Measurements from ENCODE around the gene HDAC4.

Gene HDAC4

GRCh38 chr2:239092571-239093294, 308.1 kb downstream of the HDAC4 start:
- peaks cover 0 to 27% (median 18%) of the 10 kb centered on the region in 10 experiments; a peak in 17 of 20 replicates for H3K4me1 ChIP-seq
- H3K9ac ChIP-seq = peak overlapping the region in 5 of 11 experiments; percentile 2 to 32 (median 15); a peak in 3 of 22 replicates
- no peak overlapping the region; a peak in 1 of 22 replicates for H3K27ac ChIP-seq
- no peaks in the 10 kb centered on the region for H3K9me3 ChIP-seq (replicated peaks in 1 of 11)
- H3K4me3 ChIP-seq = peak overlapping the region in 1 of 10 experiments; percentile 19; a peak in 1 of 20 replicates
- TF ChIP-seq Cebpa-rat (IDR thresholded peaks at IDR 0.05) = peak in 1 of 11 experiments; percentile 66; a peak in 1 of 22 replicates
- H4K20me1 ChIP-seq = peaks cover 0 to 69% (median 7%) of the 10 kb centered on the region in 11 experiments; a peak in 12 of 22 replicates
- no peaks in the 10 kb centered on the region for H3K27me3 ChIP-seq
- H3K4me2 ChIP-seq = peak overlapping the region; percentile 14 to 82 (median 67); a peak in 19 of 22 replicates
- H3K36me3 ChIP-seq = peaks cover 8 to 83% (median 48%) of the 10 kb centered on the region in 11 experiments; a peak in 20 of 22 replicates

- H3K27ac ChIP-seq = no peak overlapping the region
- no peak for TF ChIP-seq Cebpa-rat (IDR thresholded peaks at IDR 0.05)
- H3K9ac ChIP-seq = no peak overlapping the region
- H3K4me1 ChIP-seq = peaks cover 0 to 27% (median 18%) of the 10 kb centered on the region in 10 experiments; a peak in 17 of 20 replicates
- no peak overlapping the region for H3K4me2 ChIP-seq
- peaks cover 7 to 85% (median 46%) of the 10 kb centered on the region in 11 experiments; a peak in 18 of 22 replicates for H3K36me3 ChIP-seq
- no peaks in the 10 kb centered on the region for H3K27me3 ChIP-seq
- H3K9me3 ChIP-seq (replicated peaks in 1 of 11) = no peaks in the 10 kb centered on the region
- H4K20me1 ChIP-seq = peaks cover 0 to 51% (median 7%) of the 10 kb centered on the region in 11 experiments; a peak in 11 of 22 replicates
- no peak overlapping the region for H3K4me3 ChIP-seq
Measured at GRCh38 chr2:239089884-239090283, 310.9 kb downstream of the HDAC4 start.

DNA sequence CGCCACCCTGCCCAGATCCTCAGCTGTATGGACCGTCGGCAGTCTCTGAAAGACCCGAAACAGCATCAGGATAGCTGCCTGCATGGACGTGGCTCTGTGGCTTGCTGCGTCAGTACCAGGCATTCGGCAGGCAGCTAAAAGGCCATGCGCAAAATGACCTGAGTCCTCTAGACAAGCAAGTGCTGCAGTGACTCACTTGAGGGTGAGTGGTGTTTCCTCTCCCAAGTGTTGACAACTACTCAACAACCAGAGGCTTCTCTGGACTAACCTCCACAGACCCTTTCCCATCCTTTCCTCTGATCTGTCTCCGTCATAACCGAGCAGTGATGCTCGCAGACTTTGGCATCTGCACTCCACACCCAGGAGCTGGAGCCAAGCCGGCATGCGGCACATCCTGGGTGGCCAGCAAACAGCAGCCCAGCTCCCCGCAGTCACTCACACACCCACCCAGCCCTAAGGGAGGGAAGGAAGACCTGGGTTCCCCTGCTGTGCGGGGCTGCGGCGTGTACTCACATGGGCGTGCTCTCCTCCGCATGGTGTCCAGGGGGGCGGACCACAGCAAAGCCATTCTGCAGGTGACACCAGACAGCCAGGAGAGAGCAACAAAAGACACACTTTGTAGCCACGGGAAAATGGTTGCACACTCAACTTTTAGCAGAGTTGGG, 313.6 kb downstream of the HDAC4 start:
- Histone ChIP-seq H3K4me3 (no peak overlapping the region), H3K27me3 (no peaks in the 10 kb centered on the region), H3K36me3 (peaks cover 8 to 84% (median 58%) of the 10 kb centered on the region in 11 experiments; a peak in 20 of 22 replicates), H3K4me1 (peaks cover 0 to 13% (median 4%) of the 10 kb centered on the region in 10 experiments; a peak in 17 of 20 replicates), H3K9me3 (replicated peaks in 1 of 11) (no peaks in the 10 kb centered on the region), H3K27ac (no peak overlapping the region), H3K9ac (no peak overlapping the region), H4K20me1 (peaks cover 0 to 42% (median 3%) of the 10 kb centered on the region in 11 experiments; a peak in 8 of 22 replicates), H3K4me2 (no peak overlapping the region)
- TF ChIP-seq Cebpa-rat (IDR thresholded peaks at IDR 0.05) = no peak

DNA sequence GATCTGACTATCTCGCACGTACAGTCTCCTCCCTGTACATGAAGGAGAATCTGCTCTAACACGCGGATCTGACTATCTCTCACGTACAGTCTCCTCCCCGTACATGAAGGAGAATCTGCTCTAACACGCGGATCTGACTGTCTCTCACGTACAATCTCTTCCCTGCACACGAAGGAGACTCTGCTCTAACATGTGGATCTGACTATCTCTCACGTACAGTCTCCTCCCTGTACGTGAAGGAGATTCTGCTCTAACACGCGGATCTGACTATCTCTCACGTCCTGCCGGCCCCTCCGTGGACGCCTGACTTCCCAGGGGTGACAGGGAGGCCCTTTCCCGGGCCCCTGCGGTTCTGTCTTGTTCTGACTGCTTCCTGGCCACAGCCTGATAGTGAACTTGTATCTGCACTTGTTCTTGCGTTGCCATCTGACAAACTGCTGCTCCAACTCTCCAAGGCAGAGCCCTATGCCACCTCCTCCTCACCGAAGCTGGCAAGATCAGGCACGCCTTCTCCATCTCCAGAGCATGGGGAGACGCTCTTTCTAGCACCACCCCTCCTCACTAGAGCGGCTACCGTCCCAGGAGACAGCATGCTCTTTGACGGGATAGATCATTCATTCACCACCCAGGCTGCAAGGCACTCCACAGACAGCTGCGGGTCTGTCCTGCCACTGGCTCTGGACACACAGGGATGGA, 314.3 kb downstream of the HDAC4 start:
- H3K4me2 ChIP-seq = no peak overlapping the region
- H3K27ac ChIP-seq = no peak overlapping the region
- H3K9ac ChIP-seq = no peak overlapping the region
- H3K27me3 ChIP-seq = no peaks in the 10 kb centered on the region
- TF ChIP-seq Cebpa-rat (IDR thresholded peaks at IDR 0.05) = no peak
- peaks cover 10 to 91% (median 63%) of the 10 kb centered on the region in 11 experiments for H3K36me3 ChIP-seq
- H3K4me3 ChIP-seq = no peak overlapping the region
- peaks cover 0 to 6% (median 0%) of the 10 kb centered on the region in 10 experiments; a peak in 3 of 20 replicates for H3K4me1 ChIP-seq
- H3K9me3 ChIP-seq (replicated peaks in 1 of 11) = no peaks in the 10 kb centered on the region
- H4K20me1 ChIP-seq = peaks cover 0 to 44% (median 0%) of the 10 kb centered on the region in 11 experiments; a peak in 3 of 22 replicates

DNA sequence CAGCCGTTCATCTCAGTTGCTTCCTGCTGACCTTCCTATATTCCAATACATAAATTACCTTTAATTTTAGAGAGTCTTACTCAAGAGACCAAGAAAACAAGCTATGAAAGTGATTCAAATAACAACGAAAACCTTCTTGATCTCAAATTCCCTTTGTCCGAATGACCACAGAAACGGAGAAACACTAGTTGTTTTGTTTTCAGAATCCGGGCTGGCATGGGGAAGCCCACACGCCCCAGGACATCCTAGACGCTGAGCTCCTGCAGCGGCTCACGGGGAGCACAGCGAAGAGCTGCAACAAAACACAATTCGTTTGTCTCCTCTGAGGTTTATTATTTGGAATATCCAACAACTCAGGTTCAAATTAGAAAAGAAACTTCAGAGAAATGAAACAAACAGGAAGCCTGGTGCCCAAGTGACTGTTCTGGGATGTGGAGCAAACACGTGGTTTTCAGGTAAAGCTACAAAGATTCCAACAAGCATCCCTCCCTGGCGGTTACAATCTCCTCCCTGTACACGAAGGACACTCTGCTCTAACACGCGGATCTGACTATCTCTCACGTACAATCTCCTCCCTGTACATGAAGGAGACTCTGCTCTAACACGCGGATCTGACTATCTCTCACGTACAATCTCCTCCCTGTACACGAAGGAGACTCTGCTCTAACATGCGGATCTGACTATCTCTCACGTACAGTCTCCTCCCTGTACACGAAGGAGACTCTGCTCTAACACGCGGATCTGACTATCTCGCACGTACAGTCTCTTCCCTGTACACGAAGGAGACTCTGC, 315.4 kb downstream of the HDAC4 start:
- peaks cover 0 to 40% (median 0%) of the 10 kb centered on the region in 11 experiments; a peak in 4 of 22 replicates for H4K20me1 ChIP-seq
- no peaks in the 10 kb centered on the region for H3K9me3 ChIP-seq (replicated peaks in 1 of 11)
- no peak overlapping the region for H3K9ac ChIP-seq
- H3K4me1 ChIP-seq = no peaks in the 10 kb centered on the region
- no peak overlapping the region for H3K27ac ChIP-seq
- H3K4me3 ChIP-seq = no peak overlapping the region
- no peak for TF ChIP-seq Cebpa-rat (IDR thresholded peaks at IDR 0.05)
- H3K36me3 ChIP-seq = peaks cover 20 to 92% (median 66%) of the 10 kb centered on the region in 11 experiments
- no peaks in the 10 kb centered on the region for H3K27me3 ChIP-seq
- H3K4me2 ChIP-seq = no peak overlapping the region

GRCh38 chr2:239084007-239084406, 316.8 kb downstream of the HDAC4 start:
- no peaks in the 10 kb centered on the region for H3K27me3 ChIP-seq

GRCh38 chr2:239082425-239082824, 318.4 kb downstream of the HDAC4 start:
- Histone ChIP-seq H3K27ac (no peak overlapping the region), H3K4me2 (no peak overlapping the region), H3K4me1 (no peaks in the 10 kb centered on the region), H4K20me1 (peaks cover 0 to 58% (median 3%) of the 10 kb centered on the region in 11 experiments; a peak in 7 of 22 replicates), H3K4me3 (no peak overlapping the region), H3K27me3 (no peaks in the 10 kb centered on the region), H3K9me3 (replicated peaks in 1 of 11) (no peaks in the 10 kb centered on the region), H3K9ac (no peak overlapping the region), H3K36me3 (peaks cover 45 to 92% (median 73%) of the 10 kb centered on the region in 11 experiments)
- no peak for TF ChIP-seq Cebpa-rat (IDR thresholded peaks at IDR 0.05)

More at GRCh38 chr2:239084007-239084406, 316.8 kb downstream of the HDAC4 start:
- Histone ChIP-seq H3K9ac (no peak overlapping the region), H3K4me2 (no peak overlapping the region), H3K4me1 (no peaks in the 10 kb centered on the region), H4K20me1 (peaks cover 0 to 54% (median 3%) of the 10 kb centered on the region in 11 experiments; a peak in 5 of 22 replicates), H3K9me3 (replicated peaks in 1 of 11) (no peaks in the 10 kb centered on the region), H3K27ac (no peak overlapping the region), H3K4me3 (no peak overlapping the region), H3K36me3 (peaks cover 33 to 92% (median 72%) of the 10 kb centered on the region in 11 experiments)
- no peak for TF ChIP-seq Cebpa-rat (IDR thresholded peaks at IDR 0.05)

- TF ChIP-seq Cebpa-rat (IDR thresholded peaks at IDR 0.05) = no peak
- H3K4me2 ChIP-seq = no peak overlapping the region
- no peak overlapping the region for H3K9ac ChIP-seq
- H4K20me1 ChIP-seq = peaks cover 0 to 65% (median 10%) of the 10 kb centered on the region in 11 experiments; a peak in 12 of 22 replicates
- H3K4me1 ChIP-seq = peaks cover 0 to 7% (median 5%) of the 10 kb centered on the region in 10 experiments; a peak in 14 of 20 replicates
- H3K9me3 ChIP-seq (replicated peaks in 1 of 11) = no peaks in the 10 kb centered on the region
- no peaks in the 10 kb centered on the region for H3K27me3 ChIP-seq
- H3K36me3 ChIP-seq = peaks cover 51 to 92% (median 76%) of the 10 kb centered on the region in 11 experiments
- H3K27ac ChIP-seq = no peak overlapping the region
- H3K4me3 ChIP-seq = no peak overlapping the region
Measured at GRCh38 chr2:239081622-239082021, 319.2 kb downstream of the HDAC4 start.

Measured in BLaER1 treated with 17β-estradiol and CSF1 and Interleukin-3, amounts not matched to agents 10 nM and 100 nM (cell line).